ENCODE results near the gene ARMC2. TPM values are rescaled to one million over a fixed set of nuclear protein-coding genes. Genes with fewer than 3 reads are reported as not detected.
"Not testable (repeated sequence)": the region's sequence is repeated elsewhere in the genome, so short reads cannot be mapped to it uniquely, and the experiment has no call there.

Gene ARMC2
- polyA plus RNA-seq, 12 donors: 4.4 to 13.9 (median 8.2) TPM; not detected in 2

GRCh38 chr6:108916026-108916686, 67.9 kb downstream of the ARMC2 start:
- no peak for DNase-seq

GRCh38 chr6:108920751-108921150, 72.5 kb downstream of the ARMC2 start:
- DNase-seq: no peak

- no peak for DNase-seq
These were observed 73.5 kb downstream of the ARMC2 start for GRCh38 chr6:108921547-108922361.

GRCh38 chr6:108922499-108922898, 74.3 kb downstream of the ARMC2 start:
- DNase-seq: no peak

GRCh38 chr6:108927927-108928326, 79.7 kb downstream of the ARMC2 start:
- DNase-seq: no peak

- DNase-seq: no peak
These were observed 80.4 kb downstream of the ARMC2 start for GRCh38 chr6:108928650-108929049.

- DNase-seq: not testable (repeated sequence)
These were observed 82.9 kb downstream of the ARMC2 start for GRCh38 chr6:108931090-108931489.

GRCh38 chr6:108937170-108937569, 88.9 kb downstream of the ARMC2 start:
- no peak for DNase-seq

- DNase-seq: no peak
These were observed 92.5 kb downstream of the ARMC2 start for GRCh38 chr6:108940741-108941140.

- DNase-seq: no peak
These were observed 93.1 kb downstream of the ARMC2 start for GRCh38 chr6:108941281-108941680.

- no peak for DNase-seq
These were observed 93.6 kb downstream of the ARMC2 start for GRCh38 chr6:108941859-108942258.

GRCh38 chr6:108942556-108943492, 94.6 kb downstream of the ARMC2 start:
- DNase-seq: no peak

GRCh38 chr6:108944071-108944470, 95.8 kb downstream of the ARMC2 start:
- DNase-seq: no peak

GRCh38 chr6:108944707-108945680, 96.8 kb downstream of the ARMC2 start:
- DNase-seq: peak; percentile 83

- peak; percentile 75 for DNase-seq
These were observed 97.5 kb downstream of the ARMC2 start for GRCh38 chr6:108945681-108946159.

- no peak for DNase-seq
These were observed 98.5 kb downstream of the ARMC2 start for GRCh38 chr6:108946695-108947094.

- peak; percentile 70 for DNase-seq
These were observed 99.1 kb downstream of the ARMC2 start for GRCh38 chr6:108947114-108947854.

- no peak for DNase-seq
These were observed 100.0 kb downstream of the ARMC2 start for GRCh38 chr6:108948181-108948661.

GRCh38 chr6:108951351-108951953, 103.2 kb downstream of the ARMC2 start:
- no peak for DNase-seq

Data from muscle of arm (tissue), 12 donors.